ENCODE data around the gene FAM174C.
A peak's percentile ranks its signal among the peaks of the same experiment; 100 is the strongest.

Gene FAM174C

GRCh38 chr19:1307755-1308303, 32.5 kb downstream of the FAM174C start:
- no peak overlapping the region for H3K27ac ChIP-seq (ENCODE audit: extremely low read depth, low read depth, low read length)
- H3K36me3 ChIP-seq (ENCODE audit: control insufficient read depth in 2 of 2, insufficient read depth in 1 of 2, low read length in 2 of 2), result no peaks in the 10 kb centered on the region
- peak; percentile 69; the same call in 1 of the 2 replicates for TF ChIP-seq ZNF121 (tag by site-specific recombination; IDR thresholded peaks at IDR 0.05)
- TF ChIP-seq ZNF202 (tag by site-specific recombination; IDR thresholded peaks at IDR 0.05; ENCODE audit: borderline replicate concordance), result no peak
- ChIA-PET POLR2A (interaction anchor here (1.8 kb wide), 1 partner anchor 39 kb away, joined by 6 read pairs; the partner anchor contains the start of gene CIRBP), CTCF (interaction anchor here (0.6 kb wide), 1 partner anchor 114 kb away, joined by 5 read pairs; no protein-coding TSS in a partner anchor)
- no peaks in the 10 kb centered on the region for H3K4me1 ChIP-seq (ENCODE audit: control insufficient read depth, insufficient read depth, low read length)
- no peak overlapping the region for H3K4me3 ChIP-seq (ENCODE audit: low read depth, low read length)
- H3K9me3 ChIP-seq (ENCODE audit: control insufficient read depth, insufficient read depth, low read depth, low read length), result no peaks in the 10 kb centered on the region

- Histone ChIP-seq H3K4me1 (ENCODE audit: control insufficient read depth, insufficient read depth, low read length) (no peaks in the 10 kb centered on the region), H3K27ac (ENCODE audit: extremely low read depth, low read depth, low read length) (no peak overlapping the region), H3K4me3 (ENCODE audit: low read depth, low read length) (no peak overlapping the region), H3K9me3 (ENCODE audit: control insufficient read depth, insufficient read depth, low read depth, low read length) (no peaks in the 10 kb centered on the region), H3K36me3 (ENCODE audit: control insufficient read depth in 2 of 2, insufficient read depth in 1 of 2, low read length in 2 of 2) (no peaks in the 10 kb centered on the region)
- CTCF ChIA-PET, result no interaction called here
- no peak for TF ChIP-seq ZNF132 (tag by site-specific recombination; IDR thresholded peaks at IDR 0.05; ENCODE audit: borderline replicate concordance)
- TF ChIP-seq ZNF544 (tag by site-specific recombination; IDR thresholded peaks at IDR 0.05), result no peak
- peak; percentile 40; the same call in 1 of the 2 replicates for TF ChIP-seq PRDM4 (tag by site-specific recombination; IDR thresholded peaks at IDR 0.05)
- no peak for TF ChIP-seq ZBTB8A (tag by site-specific recombination; IDR thresholded peaks at IDR 0.05)
- TF ChIP-seq KLF7 (tag by site-specific recombination; IDR thresholded peaks at IDR 0.05; ENCODE audit: borderline replicate concordance), result no peak
- TF ChIP-seq HOXA7 (CRISPR knock-in tag; IDR thresholded peaks at IDR 0.05; ENCODE audit: borderline replicate concordance), result no peak
- peak; percentile 80 for TF ChIP-seq EGR2 (tag by site-specific recombination; IDR thresholded peaks at IDR 0.05; ENCODE audit: low read depth)
- peak; percentile 93 for TF ChIP-seq GLIS1 (tag by site-specific recombination; IDR thresholded peaks at IDR 0.05)
- no peak for TF ChIP-seq ZSCAN23 (tag by site-specific recombination; IDR thresholded peaks at IDR 0.05)
- no peak for TF ChIP-seq ZNF391 (tag by site-specific recombination; IDR thresholded peaks at IDR 0.05; ENCODE audit: borderline replicate concordance, low read depth)
- 0 out of 2 replicates have a peak, but pooled peaks have one; percentile 17 for TF ChIP-seq KLF1 (tag by site-specific recombination; IDR thresholded peaks at IDR 0.05)
- TF ChIP-seq ZNF26 (tag by site-specific recombination; IDR thresholded peaks at IDR 0.05), result no peak
- peak; percentile 57 for TF ChIP-seq ZFHX2 (tag by site-specific recombination; conservative IDR thresholded peaks at IDR 0.05)
- no peak for TF ChIP-seq ZNF513 (tag by site-specific recombination; IDR thresholded peaks at IDR 0.05)
- TF ChIP-seq GLI2 (tag by site-specific recombination; IDR thresholded peaks at IDR 0.05; ENCODE audit: borderline replicate concordance, low read depth), result no peak
- peak; percentile 54; the same call in 1 of the 2 replicates for TF ChIP-seq ZBTB6 (tag by site-specific recombination; IDR thresholded peaks at IDR 0.05)
- no peak for TF ChIP-seq ZNF600 (tag by site-specific recombination; IDR thresholded peaks at IDR 0.05)
- no peak for TF ChIP-seq ZNF747 (tag by site-specific recombination; IDR thresholded peaks at IDR 0.05)
- 0 out of 2 replicates have a peak, but pooled peaks have one; percentile 14 for TF ChIP-seq ZNF24 (tag by site-specific recombination; IDR thresholded peaks at IDR 0.05)
- TF ChIP-seq ZNF341 (tag by site-specific recombination; IDR thresholded peaks at IDR 0.05; ENCODE audit: low read depth), result no peak
- 0 out of 2 replicates have a peak, but pooled peaks have one; percentile 19 for TF ChIP-seq IKZF3 (tag by site-specific recombination; IDR thresholded peaks at IDR 0.05)
- TF ChIP-seq ZNF664 (tag by site-specific recombination; IDR thresholded peaks at IDR 0.05), result no peak
- TF ChIP-seq AEBP2 (tag by site-specific recombination; IDR thresholded peaks at IDR 0.05; ENCODE audit: borderline replicate concordance), result no peak
- POLR2A ChIA-PET, result interaction anchor here (0.6 to 1.8 kb wide), 2 partner anchors 40 to 147 kb away, joined by 3 to 6 read pairs; partner anchors contain the start of gene CIRBP
These were observed 33.4 kb downstream of the FAM174C start for GRCh38 chr19:1308718-1309117.
